ENCODE data around the gene SIRT6. TPM values are rescaled to one million over a fixed set of nuclear protein-coding genes. Genes with fewer than 3 reads are reported as not detected.
A peak's percentile ranks its signal among the peaks of the same experiment; 100 is the strongest.
"Not testable (repeated sequence)": the region's sequence is repeated elsewhere in the genome, so short reads cannot be mapped to it uniquely, and the experiment has no call there.

SIRT6 gene
- total and polyA plus RNA-seq, 5 donors = 11.2 to 16.6 (median 13.9) TPM

- peak in 1 of 3 donors; percentile 29 for DNase-seq
- Histone ChIP-seq H3K9me3 (ENCODE audit: control insufficient read depth, low read length) (no peaks in the 10 kb centered on the region), H3K27ac (ENCODE audit: low read length) (no peak overlapping the region), H3K4me1 (ENCODE audit: control insufficient read depth, insufficient read depth, low read length) (no peaks in the 10 kb centered on the region), H3K4me3 (ENCODE audit: low read length) (no peak overlapping the region), H3K27me3 (ENCODE audit: control insufficient read depth, insufficient read depth) (no peaks in the 10 kb centered on the region)
- 72% methylated on average over 33 of the region's 33 CpGs for WGBS
- intact Hi-C loops (cut with DNase I) = loop anchor here in 1 of 4 donors (5.0 to 10.0 kb wide), 2 partner anchors 55 to 212 kb away; partner anchors contain the start of gene EEF2
- ATAC-seq = peak in 1 of 2 donors; percentile 19
These were observed 17.4 kb upstream of the SIRT6 start for GRCh38 chr19:4199699-4200293.

GRCh38 chr19:4198467-4199126 is 16.2 kb upstream of the SIRT6 start:
- no peak overlapping the region for H3K4me3 ChIP-seq (ENCODE audit: low read length)
- WGBS = 6% methylated on average over 28 of the region's 28 CpGs
- H3K4me1 ChIP-seq (ENCODE audit: control insufficient read depth, insufficient read depth, low read length) = no peaks in the 10 kb centered on the region
- no peak for ATAC-seq
- H3K27me3 ChIP-seq (ENCODE audit: control insufficient read depth, insufficient read depth) = no peaks in the 10 kb centered on the region
- H3K9me3 ChIP-seq (ENCODE audit: control insufficient read depth, low read length) = no peaks in the 10 kb centered on the region
- no peak for DNase-seq
- H3K27ac ChIP-seq (ENCODE audit: low read length) = no peak overlapping the region
- intact Hi-C loops (cut with DNase I) = no loop called here

- intact Hi-C loops (cut with DNase I) = no loop called here
- H3K4me1 ChIP-seq (ENCODE audit: control insufficient read depth, insufficient read depth, low read length) = no peaks in the 10 kb centered on the region
- no peak overlapping the region for H3K27ac ChIP-seq (ENCODE audit: low read length)
- H3K4me3 ChIP-seq (ENCODE audit: low read length) = no peak overlapping the region
- no peaks in the 10 kb centered on the region for H3K9me3 ChIP-seq (ENCODE audit: control insufficient read depth, low read length)
- H3K27me3 ChIP-seq (ENCODE audit: control insufficient read depth, insufficient read depth) = no peaks in the 10 kb centered on the region
- DNase-seq (peak in 1 of 3 donors; percentile 48), ATAC-seq (no peak)
- 16% methylated on average over 70 of the region's 70 CpGs for WGBS
These were observed 15.5 kb upstream of the SIRT6 start for GRCh38 chr19:4197625-4198466.

GRCh38 chr19:4197228-4197624 is 14.9 kb upstream of the SIRT6 start:
- no peaks in the 10 kb centered on the region for H3K9me3 ChIP-seq (ENCODE audit: control insufficient read depth, low read length)
- 84% methylated on average over 5 of the region's 5 CpGs for WGBS
- H3K27ac ChIP-seq (ENCODE audit: low read length) = no peak overlapping the region
- no peak for ATAC-seq
- no peak for DNase-seq
- no peak overlapping the region for H3K4me3 ChIP-seq (ENCODE audit: low read length)
- no peaks in the 10 kb centered on the region for H3K27me3 ChIP-seq (ENCODE audit: control insufficient read depth, insufficient read depth)
- no peaks in the 10 kb centered on the region for H3K4me1 ChIP-seq (ENCODE audit: control insufficient read depth, insufficient read depth, low read length)
- intact Hi-C loops (cut with DNase I) = no loop called here

GRCh38 chr19:4196587-4197148 is 14.3 kb upstream of the SIRT6 start:
- intact Hi-C loops (cut with DNase I) = no loop called here
- 79% methylated on average over 22 of the region's 22 CpGs for WGBS
- H3K4me1 ChIP-seq (ENCODE audit: control insufficient read depth, insufficient read depth, low read length) = no peaks in the 10 kb centered on the region
- H3K4me3 ChIP-seq (ENCODE audit: low read length) = no peak overlapping the region
- H3K27ac ChIP-seq (ENCODE audit: low read length) = no peak overlapping the region
- ATAC-seq (no peak), DNase-seq (peak in 1 of 3 donors; percentile 13)
- H3K9me3 ChIP-seq (ENCODE audit: control insufficient read depth, low read length) = no peaks in the 10 kb centered on the region
- H3K27me3 ChIP-seq (ENCODE audit: control insufficient read depth, insufficient read depth) = no peaks in the 10 kb centered on the region

- intact Hi-C loops (cut with DNase I) = no loop called here
- ATAC-seq = no peak
- H3K27ac ChIP-seq (ENCODE audit: low read length) = no peak overlapping the region
- no peaks in the 10 kb centered on the region for H3K4me1 ChIP-seq (ENCODE audit: control insufficient read depth, insufficient read depth, low read length)
- 83% methylated on average over 8 of the region's 8 CpGs for WGBS
- no peaks in the 10 kb centered on the region for H3K27me3 ChIP-seq (ENCODE audit: control insufficient read depth, insufficient read depth)
- H3K9me3 ChIP-seq (ENCODE audit: control insufficient read depth, low read length) = no peaks in the 10 kb centered on the region
- no peak for DNase-seq
- no peak overlapping the region for H3K4me3 ChIP-seq (ENCODE audit: low read length)
These were observed 13.6 kb upstream of the SIRT6 start for GRCh38 chr19:4196009-4196408.

- 52% methylated on average over 7 of the region's 7 CpGs for WGBS
- Histone ChIP-seq H3K9me3 (ENCODE audit: control insufficient read depth, low read length) (no peaks in the 10 kb centered on the region), H3K27me3 (ENCODE audit: control insufficient read depth, insufficient read depth) (no peaks in the 10 kb centered on the region), H3K4me3 (ENCODE audit: low read length) (no peak overlapping the region), H3K27ac (ENCODE audit: low read length) (no peak overlapping the region), H3K4me1 (ENCODE audit: control insufficient read depth, insufficient read depth, low read length) (no peaks in the 10 kb centered on the region)
- DNase-seq (peak in 1 of 3 donors; percentile 1), ATAC-seq (no peak)
- intact Hi-C loops (cut with DNase I) = no loop called here
These were observed 12.0 kb upstream of the SIRT6 start for GRCh38 chr19:4194353-4194752.

- H3K4me3 ChIP-seq (ENCODE audit: low read length); H3K27me3 ChIP-seq (ENCODE audit: control insufficient read depth, insufficient read depth); H3K27ac ChIP-seq (ENCODE audit: low read length); ATAC-seq; H3K9me3 ChIP-seq (ENCODE audit: control insufficient read depth, low read length); intact Hi-C loops (cut with DNase I); H3K4me1 ChIP-seq (ENCODE audit: control insufficient read depth, insufficient read depth, low read length): not testable (repeated sequence)
- DNase-seq = peak in 1 of 3 donors; percentile 3
- WGBS = 88% methylated on average over 3 of the region's 3 CpGs
These were observed 10.2 kb upstream of the SIRT6 start for GRCh38 chr19:4192537-4192936.

- intact Hi-C loops (cut with DNase I) = loop anchor here in 2 of 4 donors (10.0 kb wide), 2 partner anchors 185 to 205 kb away; partner anchors contain the start of genes EEF2 (in 1 of the 2) and PIAS4 (in 1 of the 2)
- Histone ChIP-seq H3K9me3 (ENCODE audit: control insufficient read depth, low read length) (no peaks in the 10 kb centered on the region), H3K27ac (ENCODE audit: low read length) (no peak overlapping the region), H3K4me1 (ENCODE audit: control insufficient read depth, insufficient read depth, low read length) (no peaks in the 10 kb centered on the region), H3K4me3 (ENCODE audit: low read length) (no peak overlapping the region), H3K27me3 (ENCODE audit: control insufficient read depth, insufficient read depth) (no peaks in the 10 kb centered on the region)
- 72% methylated on average over 5 of the region's 5 CpGs for WGBS
- DNase-seq (no peak), ATAC-seq (no peak)
These were observed 7.3 kb upstream of the SIRT6 start for GRCh38 chr19:4189641-4190040.

GRCh38 chr19:4187313-4188122 is 5.2 kb upstream of the SIRT6 start:
- ATAC-seq = no peak
- DNase-seq = no peak
- intact Hi-C loops (cut with DNase I) = loop anchor here in 2 of 4 donors (10.0 kb wide), 2 partner anchors 183 to 203 kb away; partner anchors contain the start of genes EEF2 (in 1 of the 2) and PIAS4 (in 1 of the 2)

More at GRCh38 chr19:4187313-4188122, 5.2 kb upstream of the SIRT6 start:
- Histone ChIP-seq H3K27me3 (ENCODE audit: control insufficient read depth, insufficient read depth) (no peaks in the 10 kb centered on the region), H3K27ac (ENCODE audit: low read length) (no peak overlapping the region), H3K4me1 (ENCODE audit: control insufficient read depth, insufficient read depth, low read length) (peaks cover 2% of the 10 kb centered on the region), H3K9me3 (ENCODE audit: control insufficient read depth, low read length) (no peaks in the 10 kb centered on the region), H3K4me3 (ENCODE audit: low read length) (no peak overlapping the region)
- WGBS = 92% methylated on average over 10 of the region's 10 CpGs

All from right cardiac atrium (tissue), 5 donors.